ENCODE results near the gene LRP1B. TPM values are rescaled to one million over a fixed set of nuclear protein-coding genes. Genes with fewer than 3 reads are reported as not detected.

Gene LRP1B
- total and polyA plus RNA-seq, 2 of the 8 experiments (the other 6 are each of a cell fraction or from before 2014, with no cell fraction given): 0.03 TPM; not detected in 1

- TF ChIP-seq, protein P1, sequence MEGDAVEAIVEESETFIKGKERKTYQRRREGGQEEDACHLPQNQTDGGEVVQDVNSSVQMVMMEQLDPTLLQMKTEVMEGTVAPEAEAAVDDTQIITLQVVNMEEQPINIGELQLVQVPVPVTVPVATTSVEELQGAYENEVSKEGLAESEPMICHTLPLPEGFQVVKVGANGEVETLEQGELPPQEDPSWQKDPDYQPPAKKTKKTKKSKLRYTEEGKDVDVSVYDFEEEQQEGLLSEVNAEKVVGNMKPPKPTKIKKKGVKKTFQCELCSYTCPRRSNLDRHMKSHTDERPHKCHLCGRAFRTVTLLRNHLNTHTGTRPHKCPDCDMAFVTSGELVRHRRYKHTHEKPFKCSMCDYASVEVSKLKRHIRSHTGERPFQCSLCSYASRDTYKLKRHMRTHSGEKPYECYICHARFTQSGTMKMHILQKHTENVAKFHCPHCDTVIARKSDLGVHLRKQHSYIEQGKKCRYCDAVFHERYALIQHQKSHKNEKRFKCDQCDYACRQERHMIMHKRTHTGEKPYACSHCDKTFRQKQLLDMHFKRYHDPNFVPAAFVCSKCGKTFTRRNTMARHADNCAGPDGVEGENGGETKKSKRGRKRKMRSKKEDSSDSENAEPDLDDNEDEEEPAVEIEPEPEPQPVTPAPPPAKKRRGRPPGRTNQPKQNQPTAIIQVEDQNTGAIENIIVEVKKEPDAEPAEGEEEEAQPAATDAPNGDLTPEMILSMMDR (IDR thresholded peaks at IDR 0.05; ENCODE audit: control extremely low read depth in 1 of 3, insufficient read depth in 1 of 3, low read depth in 1 of 3, low read length in 3 of 3): no peak
- no peak for TF ChIP-seq CHD2 (IDR thresholded peaks at IDR 0.05; ENCODE audit: low read length)
- no peak for TF ChIP-seq SRF (IDR thresholded peaks at IDR 0.05; ENCODE audit: low read depth, low read length)
Observed at GRCh38 chr2:141711627-141712026, 419.2 kb downstream of the LRP1B start (continued).

Measured in H1 (cell line).